ENCODE data around the gene SMYD3.

DNA sequence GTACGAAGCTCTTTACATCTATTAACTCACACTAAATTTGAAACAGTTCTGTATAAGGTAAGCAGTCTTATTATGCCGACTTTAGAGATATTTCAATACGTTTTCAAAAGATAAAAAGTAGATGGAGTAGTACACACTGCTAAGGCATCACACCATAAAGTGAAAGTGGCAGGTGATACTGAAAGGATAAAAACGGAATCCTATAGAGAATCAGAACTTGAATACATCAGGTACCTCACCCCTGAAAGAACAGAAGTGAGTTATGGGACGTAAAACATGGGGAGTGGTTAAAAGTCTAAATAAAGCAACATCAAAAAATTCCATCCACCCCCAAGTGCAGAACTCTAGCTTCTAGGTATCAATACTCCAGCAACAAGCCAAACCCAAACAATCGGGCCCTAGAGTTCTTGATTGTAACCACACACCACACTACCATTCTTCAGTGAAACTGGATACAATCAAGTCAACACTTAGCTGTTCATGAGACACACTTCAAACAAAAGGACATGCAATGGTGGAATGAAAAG lies 142.6 kb downstream of the SMYD3 start:
- TF ChIP-seq, protein P1, sequence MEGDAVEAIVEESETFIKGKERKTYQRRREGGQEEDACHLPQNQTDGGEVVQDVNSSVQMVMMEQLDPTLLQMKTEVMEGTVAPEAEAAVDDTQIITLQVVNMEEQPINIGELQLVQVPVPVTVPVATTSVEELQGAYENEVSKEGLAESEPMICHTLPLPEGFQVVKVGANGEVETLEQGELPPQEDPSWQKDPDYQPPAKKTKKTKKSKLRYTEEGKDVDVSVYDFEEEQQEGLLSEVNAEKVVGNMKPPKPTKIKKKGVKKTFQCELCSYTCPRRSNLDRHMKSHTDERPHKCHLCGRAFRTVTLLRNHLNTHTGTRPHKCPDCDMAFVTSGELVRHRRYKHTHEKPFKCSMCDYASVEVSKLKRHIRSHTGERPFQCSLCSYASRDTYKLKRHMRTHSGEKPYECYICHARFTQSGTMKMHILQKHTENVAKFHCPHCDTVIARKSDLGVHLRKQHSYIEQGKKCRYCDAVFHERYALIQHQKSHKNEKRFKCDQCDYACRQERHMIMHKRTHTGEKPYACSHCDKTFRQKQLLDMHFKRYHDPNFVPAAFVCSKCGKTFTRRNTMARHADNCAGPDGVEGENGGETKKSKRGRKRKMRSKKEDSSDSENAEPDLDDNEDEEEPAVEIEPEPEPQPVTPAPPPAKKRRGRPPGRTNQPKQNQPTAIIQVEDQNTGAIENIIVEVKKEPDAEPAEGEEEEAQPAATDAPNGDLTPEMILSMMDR (IDR thresholded peaks at IDR 0.05), result no peak
- no peak for TF ChIP-seq POLR2A (IDR thresholded peaks at IDR 0.05)
